MM.1S (cell line): ENCODE data around the gene THRAP3.

ENCODE experiments used
- CTCF ChIP-seq: fragments of 300-600 bp; sonication (generic); IDR thresholded peaks from 2 replicates; pipeline ENCODE4 v1.5.1; 2016; ENCODE audit warnings: antibody characterized with exemption, low read length, mixed read lengths
- EZH2 ChIP-seq: fragments of 300-600 bp; sonication (generic); optimal IDR thresholded peaks from 2 replicates; pipeline ENCODE3; 2017; ENCODE audit warnings: low read depth, mild to moderate bottlenecking, antibody characterized with exemption, low read length, mixed read lengths
- EZH2phosphoT487 ChIP-seq: fragments of 300-600 bp; sonication (generic); IDR thresholded peaks from 2 replicates; pipeline ENCODE4 v1.6.1; 2018; ENCODE audit warnings: antibody characterized with exemption, low read length

- no peak for TF ChIP-seq CTCF
- no peak for TF ChIP-seq EZH2phosphoT487
- no peak for TF ChIP-seq EZH2
Measured at GRCh38 chr1:36276688-36277087, 52.4 kb downstream of the THRAP3 start.
